Mesenchymal stem cell (in vitro differentiated cells and primary cell): ENCODE results near the gene KRT37.

ENCODE experiments used
- DNase-seq: peaks from one replicate; pipeline ENCODE4 v3.0.0-alpha.2; 2013
- H2AFZ ChIP-seq: one replicate; pipeline ENCODE4 v1.6.1; 2013; ENCODE audit warnings: low read depth, mild to moderate bottlenecking, control low read depth, inconsistent platforms, low read length, moderate library complexity
- H2AK5ac ChIP-seq: 2 replicates; pipeline ENCODE4 v1.6.1; 2013; ENCODE audit warnings: low read length, moderate library complexity, mild to moderate bottlenecking, inconsistent platforms; ENCODE audit not compliant: severe bottlenecking
- H2BK120ac ChIP-seq: one replicate; pipeline ENCODE4 v1.6.1; 2013; ENCODE audit warnings: low read depth, mild to moderate bottlenecking, inconsistent platforms, low read length, moderate library complexity
- H2BK12ac ChIP-seq, 2 experiments: one replicate each; pipeline ENCODE4 v1.6.1; 2013; ENCODE audit warnings: inconsistent platforms in 2 of 2, low read length in 2 of 2, mild to moderate bottlenecking in 2 of 2, moderate library complexity in 2 of 2, control low read depth in 1 of 2
- H2BK15ac ChIP-seq: one replicate; pipeline ENCODE4 v1.6.1; 2013; ENCODE audit warnings: mild to moderate bottlenecking, low read depth, inconsistent platforms; ENCODE audit not compliant: poor library complexity, severe bottlenecking
- H2BK5ac ChIP-seq: 2 replicates; pipeline ENCODE4 v1.6.1; 2013; ENCODE audit warnings: low read depth, mild to moderate bottlenecking, low read length, control low read depth, inconsistent platforms; ENCODE audit not compliant: poor library complexity, severe bottlenecking
- H3K14ac ChIP-seq, 2 experiments: one replicate each; pipeline ENCODE4 v1.6.1; 2013; ENCODE audit warnings: inconsistent platforms in 2 of 2, low read length in 2 of 2, control low read depth in 1 of 2, mild to moderate bottlenecking in 1 of 2, moderate library complexity in 1 of 2
- H3K18ac ChIP-seq, 2 experiments: one replicate each; pipeline ENCODE4 v1.6.1; 2013; ENCODE audit warnings: inconsistent platforms in 2 of 2, low read length in 2 of 2, control low read depth in 1 of 2, low read depth in 1 of 2, mild to moderate bottlenecking in 1 of 2
- H3K23ac ChIP-seq, 2 experiments: one replicate each; pipeline ENCODE4 v1.6.1; 2013; ENCODE audit warnings: inconsistent platforms in 2 of 2, low read length in 2 of 2, mild to moderate bottlenecking in 2 of 2, moderate library complexity in 2 of 2, control low read depth in 1 of 2
- H3K27ac ChIP-seq: 2 replicates; pipeline ENCODE4 v1.5.1; 2013; ENCODE audit warnings: mild to moderate bottlenecking, moderate library complexity, low read length, control low read depth, inconsistent platforms; ENCODE audit not compliant: poor library complexity, severe bottlenecking
- H3K27me3 ChIP-seq, 2 experiments: 2 replicates each; pipeline versions ENCODE4 v1.6.1 to v1.7.0; 2013; ENCODE audit warnings: low read length in 2 of 2, mild to moderate bottlenecking in 2 of 2, moderate library complexity in 2 of 2, control low read depth in 1 of 2, inconsistent platforms in 1 of 2; ENCODE audit not compliant: control insufficient read depth in 1 of 2, insufficient read depth in 1 of 2
- H3K36me3 ChIP-seq, 2 experiments: 2 replicates each; pipeline versions ENCODE4 v1.6.1 to v1.7.0; 2013; ENCODE audit warnings: low read length in 2 of 2, control low read depth in 1 of 2, inconsistent platforms in 1 of 2, low read depth in 1 of 2, mild to moderate bottlenecking in 1 of 2; ENCODE audit not compliant: insufficient read depth in 2 of 2, control insufficient read depth in 1 of 2
- H3K4ac ChIP-seq, 2 experiments: one replicate each; pipeline ENCODE4 v1.6.1; 2013; ENCODE audit warnings: inconsistent platforms in 2 of 2, low read length in 2 of 2, mild to moderate bottlenecking in 2 of 2, moderate library complexity in 2 of 2, control low read depth in 1 of 2, low read depth in 1 of 2
- H3K4me1 ChIP-seq: 2 replicates; pipeline ENCODE4 v1.6.1; 2013; ENCODE audit warnings: low read depth, low read length, control low read depth; ENCODE audit not compliant: control insufficient read depth, insufficient read depth
- H3K4me2 ChIP-seq: 2 replicates; pipeline ENCODE4 v1.6.1; 2013; ENCODE audit warnings: low read length, mild to moderate bottlenecking, inconsistent platforms; ENCODE audit not compliant: poor library complexity, severe bottlenecking
- H3K4me3 ChIP-seq, 2 experiments: 2 replicates each; pipeline versions ENCODE4 v1.5.1 to v1.7.0; 2013; ENCODE audit warnings: low read length in 2 of 2, mild to moderate bottlenecking in 2 of 2, control low read depth in 1 of 2, low read depth in 1 of 2; ENCODE audit not compliant: insufficient read depth in 1 of 2
- H3K79me1 ChIP-seq: replicated peaks from 2 replicates; pipeline ENCODE4 v1.6.1; 2013; ENCODE audit warnings: mild to moderate bottlenecking, control low read depth, low read length, inconsistent platforms; ENCODE audit not compliant: poor library complexity, severe bottlenecking
- H3K9ac ChIP-seq: 2 replicates; pipeline ENCODE4 v1.7.0; 2013; ENCODE audit warnings: mild to moderate bottlenecking, low read length, moderate library complexity
- H3K9me3 ChIP-seq: 2 replicates; pipeline ENCODE4 v1.7.0; 2013; ENCODE audit warnings: mild to moderate bottlenecking, low read length; ENCODE audit not compliant: control insufficient read depth
- H4K8ac ChIP-seq: one replicate; pipeline ENCODE4 v1.6.1; 2013; ENCODE audit warnings: inconsistent platforms, mild to moderate bottlenecking, low read length, moderate library complexity
- H4K91ac ChIP-seq: one replicate; pipeline ENCODE4 v1.6.1; 2013; ENCODE audit warnings: mild to moderate bottlenecking, low read length, inconsistent platforms
- WGBS: methylation state at CpG from one replicate; pipeline ENCODE4 v1.1.7; 2013; ENCODE audit warnings: mixed read lengths; 5-methylcytosine and 5-hydroxymethylcytosine counted together

Gene KRT37

GRCh38 chr17:41417576-41418015 is 6.8 kb downstream of the KRT37 start:
- no peak overlapping the region for H3K23ac ChIP-seq
- H2BK5ac ChIP-seq: no peak overlapping the region
- peaks cover 0 to 17% of the 10 kb centered on the region in 2 experiments for H3K27me3 ChIP-seq
- H3K4me2 ChIP-seq: no peak overlapping the region
- H3K4ac ChIP-seq: no peak overlapping the region
- H3K4me1 ChIP-seq: peaks cover 18% of the 10 kb centered on the region
- no peak overlapping the region for H3K18ac ChIP-seq
- no peak overlapping the region for H3K27ac ChIP-seq
- H2BK120ac ChIP-seq: no peak overlapping the region
- no peak overlapping the region for H4K8ac ChIP-seq
- H2AK5ac ChIP-seq: peak overlapping the region; percentile 92
- H4K91ac ChIP-seq: no peak overlapping the region
- no peak overlapping the region for H2BK12ac ChIP-seq
- WGBS: 49% methylated on average over 4 of the region's 4 CpGs
- DNase-seq: no peak
- H2AFZ ChIP-seq: no peak overlapping the region
- no peak overlapping the region for H3K4me3 ChIP-seq
- no peaks in the 10 kb centered on the region for H3K36me3 ChIP-seq
- H3K9ac ChIP-seq: no peak overlapping the region
- H2BK15ac ChIP-seq: no peak overlapping the region
- H3K14ac ChIP-seq: no peak overlapping the region
- no peaks in the 10 kb centered on the region for H3K9me3 ChIP-seq
- no peaks in the 10 kb centered on the region for H3K79me1 ChIP-seq

DNA sequence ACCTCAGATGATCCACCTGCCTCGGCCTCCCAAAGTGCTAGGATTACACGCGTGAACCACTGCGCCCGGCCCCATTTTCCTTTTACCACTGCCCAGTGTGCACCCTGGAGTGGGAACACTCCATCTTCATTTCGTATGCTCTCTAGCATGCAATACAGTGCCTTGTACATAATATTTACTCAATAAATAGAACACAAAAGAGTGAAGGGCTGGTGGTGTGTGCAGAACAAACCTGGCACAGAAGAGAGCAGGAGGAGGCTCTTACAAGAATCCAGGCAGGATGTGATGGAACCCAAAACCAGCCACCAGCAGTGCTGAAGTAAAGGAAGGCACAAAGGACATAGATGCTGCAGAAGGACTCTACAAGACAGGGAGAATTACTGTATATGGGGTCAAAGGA is 7.3 kb downstream of the KRT37 start:
- no peak overlapping the region for H4K8ac ChIP-seq
- H2AK5ac ChIP-seq: peak overlapping the region; percentile 92
- H3K27me3 ChIP-seq: peaks cover 0 to 12% of the 10 kb centered on the region in 2 experiments
- H3K14ac ChIP-seq: no peak overlapping the region
- DNase-seq: no peak
- H3K18ac ChIP-seq: no peak overlapping the region
- no peak overlapping the region for H3K4me2 ChIP-seq
- no peaks in the 10 kb centered on the region for H3K36me3 ChIP-seq
- no peak overlapping the region for H3K27ac ChIP-seq
- no peak overlapping the region for H3K9ac ChIP-seq
- 100% methylated on average over 5 of the region's 6 CpGs for WGBS
- H3K4ac ChIP-seq: no peak overlapping the region
- peaks cover 18% of the 10 kb centered on the region for H3K4me1 ChIP-seq
- H2BK12ac ChIP-seq: no peak overlapping the region
- no peak overlapping the region for H2BK120ac ChIP-seq
- H4K91ac ChIP-seq: no peak overlapping the region
- no peaks in the 10 kb centered on the region for H3K79me1 ChIP-seq
- H2AFZ ChIP-seq: no peak overlapping the region
- no peak overlapping the region for H2BK15ac ChIP-seq
- H2BK5ac ChIP-seq: no peak overlapping the region
- H3K4me3 ChIP-seq: no peak overlapping the region
- no peak overlapping the region for H3K23ac ChIP-seq
- no peaks in the 10 kb centered on the region for H3K9me3 ChIP-seq

- DNase-seq: peak; percentile 29
- 100% methylated on average over 3 of the region's 5 CpGs for WGBS
- no peak overlapping the region for H2AFZ ChIP-seq
- H3K4me3 ChIP-seq: no peak overlapping the region
- H4K8ac ChIP-seq: no peak overlapping the region
- H3K4me2 ChIP-seq: no peak overlapping the region
- H3K79me1 ChIP-seq: no peaks in the 10 kb centered on the region
- H3K27ac ChIP-seq: peak overlapping the region; percentile 85
- no peak overlapping the region for H2BK5ac ChIP-seq
- H3K9me3 ChIP-seq: no peaks in the 10 kb centered on the region
- H2BK15ac ChIP-seq: no peak overlapping the region
- no peak overlapping the region for H2AK5ac ChIP-seq
- H3K36me3 ChIP-seq: no peaks in the 10 kb centered on the region
- no peak overlapping the region for H3K23ac ChIP-seq
- no peak overlapping the region for H2BK120ac ChIP-seq
- peaks cover 0 to 9% of the 10 kb centered on the region in 2 experiments for H3K27me3 ChIP-seq
- H3K9ac ChIP-seq: no peak overlapping the region
- no peak overlapping the region for H3K4ac ChIP-seq
- H3K18ac ChIP-seq: no peak overlapping the region
- no peak overlapping the region for H3K14ac ChIP-seq
- H3K4me1 ChIP-seq: peaks cover 18% of the 10 kb centered on the region
- no peak overlapping the region for H4K91ac ChIP-seq
- no peak overlapping the region for H2BK12ac ChIP-seq
Measured at GRCh38 chr17:41416479-41416878, 7.9 kb downstream of the KRT37 start.

DNA sequence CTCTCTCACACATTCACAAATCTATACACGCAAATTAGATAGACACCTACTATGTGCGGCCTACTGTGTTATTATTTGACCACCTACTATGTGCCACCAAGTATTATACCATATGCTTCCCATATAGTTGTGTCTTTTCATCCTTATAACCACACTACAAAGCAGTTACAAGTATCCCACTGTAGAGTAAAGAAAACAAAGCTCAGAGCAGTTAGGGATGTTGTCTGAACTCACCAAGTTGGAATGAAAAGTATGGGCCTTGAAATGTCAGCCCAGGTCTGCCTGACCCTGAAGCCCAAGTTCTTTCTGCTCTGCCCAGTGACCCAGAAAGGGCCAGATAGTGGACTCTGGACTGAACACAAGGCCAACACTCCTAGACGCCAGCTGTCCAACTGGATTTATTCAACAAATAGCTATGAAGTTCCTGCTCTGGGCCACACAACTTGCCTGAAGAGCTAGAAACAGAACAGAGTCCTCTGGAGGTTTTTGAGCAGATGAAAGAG is 8.5 kb downstream of the KRT37 start:
- H3K36me3 ChIP-seq: no peaks in the 10 kb centered on the region
- WGBS: 79% methylated on average over 3 of the region's 3 CpGs

More for the DNA sequence above, 8.5 kb downstream of the KRT37 start:
- peak overlapping the region; percentile 85 for H3K27ac ChIP-seq
- no peak overlapping the region for H3K4me2 ChIP-seq
- H3K4me3 ChIP-seq: no peak overlapping the region
- H4K8ac ChIP-seq: no peak overlapping the region
- H3K27me3 ChIP-seq: peaks cover 0 to 9% of the 10 kb centered on the region in 2 experiments
- DNase-seq: peak; percentile 36
- H3K79me1 ChIP-seq: no peaks in the 10 kb centered on the region
- H3K9ac ChIP-seq: no peak overlapping the region
- no peak overlapping the region for H4K91ac ChIP-seq
- H2BK12ac ChIP-seq: no peak overlapping the region
- H3K23ac ChIP-seq: no peak overlapping the region
- H3K18ac ChIP-seq: no peak overlapping the region
- no peak overlapping the region for H2AK5ac ChIP-seq
- no peak overlapping the region for H2BK5ac ChIP-seq
- H2BK15ac ChIP-seq: peak overlapping the region; percentile 8
- H3K4ac ChIP-seq: no peak overlapping the region
- peaks cover 16% of the 10 kb centered on the region for H3K4me1 ChIP-seq
- no peak overlapping the region for H2AFZ ChIP-seq
- H3K9me3 ChIP-seq: no peaks in the 10 kb centered on the region
- no peak overlapping the region for H2BK120ac ChIP-seq
- no peak overlapping the region for H3K14ac ChIP-seq
